Prostate gland (tissue), 2 donors: Measurements from ENCODE around the gene C5orf15. TPM values are rescaled to one million over a fixed set of nuclear protein-coding genes. Genes with fewer than 3 reads are reported as not detected.

Experiments used
- DNase-seq: peaks from one replicate; pipeline ENCODE4 v3.0.0-alpha.2; 2019; ENCODE audit warnings: low spot score
- H3K27ac ChIP-seq, 2 donors: fragments of 200-600 bp; sonication (generic); 2 replicates each; pipeline ENCODE4 v1.5.1; 2017 to 2019
- H3K27me3 ChIP-seq: fragments of 200-600 bp; sonication (generic); replicated peaks from 2 replicates; pipeline ENCODE4 v1.5.1; 2019; ENCODE audit not compliant: insufficient read depth
- H3K36me3 ChIP-seq, 2 donors: fragments of 200-600 bp; sonication (generic); 1 replicate in 1 of 2; 2 replicates in 1 of 2; pipeline versions ENCODE4 v1.5.1 to v1.8.1; 2017 to 2019
- H3K4me1 ChIP-seq: fragments of 200-600 bp; sonication (generic); replicated peaks from 2 replicates; pipeline ENCODE4 v1.5.1; 2019
- H3K4me3 ChIP-seq, 2 donors: fragments of 200-600 bp; sonication (generic); 2 replicates each; pipeline ENCODE4 v1.5.1; 2017 to 2019
- H3K9me3 ChIP-seq: fragments of 200-600 bp; sonication (generic); 2 replicates; pipeline ENCODE4 v1.5.1; 2017
- POLR2A ChIP-seq: fragments of 450-650 bp; IDR thresholded peaks from one replicate; pipeline ENCODE4 v1.6.1; 2016; ENCODE audit warnings: antibody characterized with exemption, mild to moderate bottlenecking
- POLR2AphosphoS5 ChIP-seq: sonication (generic); formaldehyde crosslinking; IDR thresholded peaks from one replicate; pipeline ENCODE4 v1.6.1; 2017; ENCODE audit warnings: antibody characterized with exemption
- WGBS: methylation state at CpG from one replicate; pipeline ENCODE4 v1.1.5; 2018; 5-methylcytosine and 5-hydroxymethylcytosine counted together
- intact Hi-C: fragments of 100-400 bp; cut with DNase I; formaldehyde crosslinking; loops from one replicate; pipeline ENCODE4 v1.14.2; 2022
- total RNA-seq, 2 donors: library from RNA; depleted of rRNA; stranded (reverse); fragments of >200 nt; gene quantifications; one replicate each; pipeline ENCODE4 v1.1.0, GENCODE V29; 2016
- TF ChIP-seq, protein P1 (sequence below), 4 experiments: fragments of 200-600 bp in 2 of 4; fragments of 450-650 bp in 2 of 4; sonication (generic) in 2 of 4; IDR thresholded peaks; 1 replicate in 3 of 4; 2 replicates in 1 of 4; pipeline ENCODE4 v1.5.1; 2016 to 2019; ENCODE audit warnings: antibody characterized with exemption in 4 of 4, mild to moderate bottlenecking in 2 of 4, moderate library complexity in 2 of 4

C5orf15 gene
- total RNA-seq, 2 donors from 2014 or later, result 68.4 to 71.8 TPM

- WGBS, result 83% methylated on average over 8 of the region's 9 CpGs
- no peak for DNase-seq
- Histone ChIP-seq H3K4me3 (no peak overlapping the region), H3K4me1 (peaks cover 7% of the 10 kb centered on the region), H3K36me3 (no peaks in the 10 kb centered on the region), H3K27me3 (no peaks in the 10 kb centered on the region), H3K9me3 (no peaks in the 10 kb centered on the region), H3K27ac (no peak overlapping the region)
- TF ChIP-seq POLR2AphosphoS5 (no peak), POLR2A (no peak)
- TF ChIP-seq, protein P1, sequence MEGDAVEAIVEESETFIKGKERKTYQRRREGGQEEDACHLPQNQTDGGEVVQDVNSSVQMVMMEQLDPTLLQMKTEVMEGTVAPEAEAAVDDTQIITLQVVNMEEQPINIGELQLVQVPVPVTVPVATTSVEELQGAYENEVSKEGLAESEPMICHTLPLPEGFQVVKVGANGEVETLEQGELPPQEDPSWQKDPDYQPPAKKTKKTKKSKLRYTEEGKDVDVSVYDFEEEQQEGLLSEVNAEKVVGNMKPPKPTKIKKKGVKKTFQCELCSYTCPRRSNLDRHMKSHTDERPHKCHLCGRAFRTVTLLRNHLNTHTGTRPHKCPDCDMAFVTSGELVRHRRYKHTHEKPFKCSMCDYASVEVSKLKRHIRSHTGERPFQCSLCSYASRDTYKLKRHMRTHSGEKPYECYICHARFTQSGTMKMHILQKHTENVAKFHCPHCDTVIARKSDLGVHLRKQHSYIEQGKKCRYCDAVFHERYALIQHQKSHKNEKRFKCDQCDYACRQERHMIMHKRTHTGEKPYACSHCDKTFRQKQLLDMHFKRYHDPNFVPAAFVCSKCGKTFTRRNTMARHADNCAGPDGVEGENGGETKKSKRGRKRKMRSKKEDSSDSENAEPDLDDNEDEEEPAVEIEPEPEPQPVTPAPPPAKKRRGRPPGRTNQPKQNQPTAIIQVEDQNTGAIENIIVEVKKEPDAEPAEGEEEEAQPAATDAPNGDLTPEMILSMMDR (IDR thresholded peaks at IDR 0.05), result no peak
- intact Hi-C loops, result no loop called here
Observed at GRCh38 chr5:133994297-133994989, 26.0 kb upstream of the C5orf15 start.

DNA sequence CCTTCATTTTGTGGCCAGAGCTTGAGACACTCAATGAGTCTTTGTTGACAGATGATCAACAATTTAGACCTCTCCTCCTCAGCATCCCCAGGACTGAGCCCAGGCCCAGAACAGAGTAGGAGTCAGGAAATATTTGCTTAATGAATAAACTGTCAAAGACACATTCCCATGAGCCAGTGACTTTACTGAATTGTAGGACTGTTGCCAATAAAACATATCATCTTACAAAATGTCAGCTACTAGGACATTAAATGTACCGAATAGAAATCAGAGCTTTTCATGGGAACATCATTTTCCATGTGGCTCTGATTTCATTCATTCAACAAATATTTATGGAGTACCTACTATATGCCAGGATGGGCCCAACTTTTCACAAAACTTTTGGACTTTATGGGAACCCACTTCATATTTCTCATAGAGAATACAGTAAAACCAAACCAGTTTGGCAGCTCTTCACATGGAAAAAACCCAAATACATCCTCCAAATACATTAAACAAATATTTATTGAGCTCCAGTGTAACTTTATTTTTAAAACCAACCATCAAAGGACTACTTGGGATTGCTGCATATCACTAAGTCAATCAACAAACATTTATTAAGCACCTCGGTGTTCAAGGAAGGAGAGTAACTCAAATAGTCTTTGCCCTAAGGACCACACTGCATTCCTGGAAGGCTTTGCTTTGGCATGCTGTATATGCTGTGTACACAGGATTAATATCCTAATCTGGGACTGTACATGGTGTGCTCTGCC lies 24.9 kb upstream of the C5orf15 start:
- peak overlapping the region in 1 of 2 donors; percentile 6 for H3K27ac ChIP-seq
- peaks cover 7% of the 10 kb centered on the region for H3K4me1 ChIP-seq

DNA sequence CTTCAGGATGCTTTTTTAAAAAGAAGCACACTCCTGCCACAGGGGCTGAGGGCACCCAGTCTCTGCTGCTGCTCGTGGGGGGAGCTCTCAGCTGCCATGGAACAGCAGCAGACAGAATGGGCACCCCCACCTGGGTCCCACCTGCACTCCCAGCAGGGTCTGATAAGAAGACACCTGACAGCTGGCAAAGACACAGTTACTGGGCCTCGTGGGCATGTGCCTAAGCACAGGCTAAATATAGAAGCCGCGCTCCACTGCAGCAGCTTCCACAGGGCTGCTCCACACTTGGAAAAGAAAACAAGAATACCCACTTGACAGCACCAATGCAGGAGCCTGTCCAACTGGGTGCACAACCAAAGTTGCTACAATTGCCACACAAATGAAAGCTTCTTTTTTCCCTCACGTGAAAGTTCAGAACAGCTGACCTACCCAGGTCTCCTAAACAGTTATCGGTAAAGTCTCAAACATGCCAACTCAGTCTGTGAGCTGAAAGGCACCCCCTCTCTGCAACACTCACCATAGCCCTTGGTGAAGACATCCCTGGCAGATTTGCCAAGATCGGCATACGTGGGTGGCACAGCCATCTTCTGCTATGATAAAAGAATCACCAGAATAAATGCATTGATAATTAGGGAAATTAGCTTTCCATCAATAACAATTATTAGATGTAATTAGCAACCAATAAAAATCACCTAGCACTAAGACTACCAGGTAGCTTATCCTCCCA lies 24.2 kb upstream of the C5orf15 start:
- 68% methylated on average over 8 of the region's 8 CpGs for WGBS
- H3K27me3 ChIP-seq, result no peaks in the 10 kb centered on the region
- DNase-seq, result no peak
- H3K36me3 ChIP-seq, result peaks cover 0 to 9% of the 10 kb centered on the region in 2 donors
- no peaks in the 10 kb centered on the region for H3K9me3 ChIP-seq
- TF ChIP-seq, protein P1 (IDR thresholded peaks at IDR 0.05), result no peak
- TF ChIP-seq POLR2A (no peak), POLR2AphosphoS5 (no peak)
- no peak overlapping the region for H3K4me3 ChIP-seq
- intact Hi-C loops, result no loop called here
- H3K4me1 ChIP-seq, result peaks cover 7% of the 10 kb centered on the region
- no peak overlapping the region for H3K27ac ChIP-seq

More for the DNA sequence above, 24.9 kb upstream of the C5orf15 start:
- no peak overlapping the region for H3K4me3 ChIP-seq
- H3K36me3 ChIP-seq, result peaks cover 0 to 4% of the 10 kb centered on the region in 2 donors
- no peaks in the 10 kb centered on the region for H3K9me3 ChIP-seq
- no peak for TF ChIP-seq POLR2A
- peak; percentile 64 for TF ChIP-seq POLR2AphosphoS5
- DNase-seq, result peak; percentile 22
- WGBS, result 14% methylated on average over 2 of the region's 2 CpGs
- no peaks in the 10 kb centered on the region for H3K27me3 ChIP-seq
- intact Hi-C loops, result no loop called here

GRCh38 chr5:133991171-133991910 lies 22.9 kb upstream of the C5orf15 start:
- TF ChIP-seq, protein P1 (IDR thresholded peaks at IDR 0.05), result no peak
- TF ChIP-seq POLR2A (no peak), POLR2AphosphoS5 (no peak)
- Histone ChIP-seq H3K27me3 (no peaks in the 10 kb centered on the region), H3K4me3 (no peak overlapping the region), H3K4me1 (peaks cover 7% of the 10 kb centered on the region), H3K9me3 (no peaks in the 10 kb centered on the region), H3K36me3 (peaks cover 0 to 9% of the 10 kb centered on the region in 2 donors), H3K27ac (no peak overlapping the region)
- no peak for DNase-seq
- WGBS, result 74% methylated on average over 5 of the region's 5 CpGs
- intact Hi-C loops, result no loop called here

DNA sequence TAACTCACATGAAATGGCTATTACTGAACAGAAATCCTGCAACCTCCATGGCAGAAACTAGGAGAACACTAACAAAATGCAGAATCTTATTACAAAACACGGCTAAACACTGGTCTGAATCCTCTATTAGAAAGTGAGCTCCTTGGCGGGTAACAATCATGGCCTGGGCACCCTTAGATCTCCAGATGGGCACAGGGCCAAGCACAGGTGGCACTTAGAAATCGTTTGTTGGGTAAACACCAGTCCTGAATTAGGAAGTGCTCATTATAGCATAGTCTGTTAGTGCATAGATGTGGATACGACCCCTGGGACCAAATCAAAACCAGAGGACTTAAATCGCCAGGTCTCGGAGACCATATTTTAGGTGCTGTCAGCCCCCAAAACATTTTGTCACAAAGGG lies 22.0 kb upstream of the C5orf15 start:
- intact Hi-C loops, result no loop called here
- 70% methylated on average over 6 of the region's 6 CpGs for WGBS

More for the DNA sequence above, 22.0 kb upstream of the C5orf15 start:
- Histone ChIP-seq H3K27ac (no peak overlapping the region), H3K4me1 (no peaks in the 10 kb centered on the region), H3K27me3 (no peaks in the 10 kb centered on the region), H3K36me3 (peaks cover 0 to 9% of the 10 kb centered on the region in 2 donors), H3K9me3 (no peaks in the 10 kb centered on the region), H3K4me3 (no peak overlapping the region)
- DNase-seq, result no peak
- TF ChIP-seq, protein P1 (IDR thresholded peaks at IDR 0.05), result no peak
- TF ChIP-seq POLR2A (no peak), POLR2AphosphoS5 (no peak)
